CD4-positive, CD25-positive, alpha-beta regulatory T cell (primary cell): ENCODE results near the gene IWS1. TPM values are rescaled to one million over a fixed set of nuclear protein-coding genes. Genes with fewer than 3 reads are reported as not detected.

Experiments
- ATAC-seq, 2 donors: fragments of 150-1000 bp; cut with Tn5 transposase; one replicate each; pipeline ENCODE4 v1.10.0; 2021; ENCODE audit warnings: low read depth in 2 of 2, moderate number of reproducible peaks in 2 of 2, moderate library complexity in 1 of 2
- DNase-seq, 3 donors: peaks; one replicate each; pipeline versions ENCODE4 v3.0.0 to v3.0.0-alpha.2; 2012 to 2022; ENCODE audit warnings: mixed read lengths in 1 of 3
- H3K27ac ChIP-seq: one replicate; pipeline ENCODE4 v1.7.0; 2013; ENCODE audit warnings: mild to moderate bottlenecking, low read length; ENCODE audit not compliant: insufficient read depth, poor library complexity, severe bottlenecking
- H3K27me3 ChIP-seq: one replicate; pipeline ENCODE4 v1.7.0; 2013; ENCODE audit warnings: low read length; ENCODE audit not compliant: control insufficient read depth, insufficient read depth
- H3K36me3 ChIP-seq: one replicate; pipeline ENCODE4 v1.7.0; 2013; ENCODE audit warnings: mild to moderate bottlenecking, low read length, moderate library complexity; ENCODE audit not compliant: control insufficient read depth, insufficient read depth
- H3K4me1 ChIP-seq: 2 replicates; pipeline ENCODE4 v1.7.0; 2013; ENCODE audit warnings: mild to moderate bottlenecking, low read length; ENCODE audit not compliant: insufficient read depth, control insufficient read depth, poor library complexity, severe bottlenecking
- H3K4me3 ChIP-seq: one replicate; pipeline ENCODE4 v1.7.0; 2013; ENCODE audit warnings: low read depth, mild to moderate bottlenecking, low read length, moderate library complexity
- H3K9me3 ChIP-seq, 2 experiments: 1 replicate in 1 of 2; 2 replicates in 1 of 2; pipeline ENCODE4 v1.7.0; 2013; ENCODE audit warnings: low read length in 2 of 2, mild to moderate bottlenecking in 1 of 2, moderate library complexity in 1 of 2; ENCODE audit not compliant: control insufficient read depth in 2 of 2
- H3K27ac Mint-ChIP-seq, 3 donors: one replicate each; pipeline ENCODE4 v1.8.0; 2020 to 2022; ENCODE audit warnings: mild to moderate bottlenecking in 3 of 3, mixed read lengths in 3 of 3, moderate library complexity in 2 of 3
- H3K27me3 Mint-ChIP-seq: one replicate; pipeline ENCODE4 v1.8.0; 2022; ENCODE audit warnings: mild to moderate bottlenecking, mixed read lengths
- H3K36me3 Mint-ChIP-seq: one replicate; pipeline ENCODE4 v1.8.0; 2020; ENCODE audit warnings: mixed read lengths
- H3K4me1 Mint-ChIP-seq, 4 donors: one replicate each; pipeline ENCODE4 v1.8.0; 2020 to 2022; ENCODE audit warnings: mixed read lengths in 4 of 4, mild to moderate bottlenecking in 1 of 4
- H3K4me3 Mint-ChIP-seq, 4 donors: one replicate each; pipeline ENCODE4 v1.8.0; 2020 to 2022; ENCODE audit warnings: mild to moderate bottlenecking in 4 of 4, mixed read lengths in 4 of 4, moderate library complexity in 3 of 4
- H3K9me3 Mint-ChIP-seq, 7 donors: one replicate each; pipeline ENCODE4 v1.8.0; 2020 to 2022; ENCODE audit warnings: mixed read lengths in 7 of 7, mild to moderate bottlenecking in 3 of 7, moderate library complexity in 2 of 7
- polyA plus RNA-seq, 4 donors: library from polyadenylated mRNA; unstranded; fragments of 300-500 nt; fragmentation: Illumina TruSeq; gene quantifications; one replicate each; pipeline ENCODE4 v1.2.3, GENCODE V29; 2021
- total RNA-seq: library from RNA; stranded (reverse); gene quantifications from one replicate; pipeline ENCODE4 v1.2.3, GENCODE V29; 2022

The IWS1 gene
- total and polyA plus RNA-seq, 5 donors from 2014 or later, result 15.4 to 39.6 (median 20.3) TPM

GRCh38 chr2:127508023-127508630 is 18.2 kb downstream of the IWS1 start:
- peak overlapping the region; percentile 10 to 79 (median 34) for H3K27ac Mint-ChIP-seq
- ATAC-seq (no peak), DNase-seq (no peak)
- H3K4me1 ChIP-seq, result peaks cover 6% of the 10 kb centered on the region
- H3K9me3 Mint-ChIP-seq, result no peaks in the 10 kb centered on the region
- H3K36me3 ChIP-seq, result peaks cover 44% of the 10 kb centered on the region
- H3K9me3 ChIP-seq, result no peaks in the 10 kb centered on the region
- H3K36me3 Mint-ChIP-seq, result peaks cover 26% of the 10 kb centered on the region
- H3K4me3 ChIP-seq, result no peak overlapping the region
- no peaks in the 10 kb centered on the region for H3K27me3 Mint-ChIP-seq
- no peak overlapping the region for H3K4me3 Mint-ChIP-seq
- H3K27me3 ChIP-seq, result no peaks in the 10 kb centered on the region
- H3K4me1 Mint-ChIP-seq, result peaks cover 38 to 66% (median 53%) of the 10 kb centered on the region in 4 donors
- H3K27ac ChIP-seq, result no peak overlapping the region

DNA sequence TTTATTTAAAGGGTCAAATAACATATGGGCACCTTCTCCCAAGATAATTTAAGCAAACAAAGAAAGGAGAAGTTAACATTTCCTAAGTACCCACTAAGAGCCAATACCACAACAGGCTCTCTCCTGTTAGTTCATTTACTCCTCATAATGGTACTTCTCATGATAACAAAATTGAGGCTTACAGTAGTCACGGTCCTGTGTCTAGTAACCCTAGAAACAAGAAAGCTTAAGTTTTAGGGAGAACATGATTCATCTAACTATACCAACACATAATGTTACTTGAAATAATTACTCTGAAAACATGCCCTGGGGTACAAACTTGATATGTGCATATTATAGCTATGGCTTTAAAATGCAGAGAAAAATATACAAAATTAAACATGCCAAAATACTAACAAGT is 19.8 kb downstream of the IWS1 start:
- peaks cover 28 to 52% (median 42%) of the 10 kb centered on the region in 4 donors for H3K4me1 Mint-ChIP-seq
- ATAC-seq (no peak), DNase-seq (no peak)
- H3K4me1 ChIP-seq, result peaks cover 6% of the 10 kb centered on the region
- H3K27me3 ChIP-seq, result no peaks in the 10 kb centered on the region
- no peaks in the 10 kb centered on the region for H3K9me3 Mint-ChIP-seq
- no peak overlapping the region for H3K27ac Mint-ChIP-seq
- no peaks in the 10 kb centered on the region for H3K27me3 Mint-ChIP-seq
- peaks cover 57% of the 10 kb centered on the region for H3K36me3 ChIP-seq
- H3K9me3 ChIP-seq, result no peaks in the 10 kb centered on the region
- H3K4me3 ChIP-seq, result no peak overlapping the region
- no peak overlapping the region for H3K27ac ChIP-seq
- no peak overlapping the region for H3K4me3 Mint-ChIP-seq
- peaks cover 40% of the 10 kb centered on the region for H3K36me3 Mint-ChIP-seq

DNA sequence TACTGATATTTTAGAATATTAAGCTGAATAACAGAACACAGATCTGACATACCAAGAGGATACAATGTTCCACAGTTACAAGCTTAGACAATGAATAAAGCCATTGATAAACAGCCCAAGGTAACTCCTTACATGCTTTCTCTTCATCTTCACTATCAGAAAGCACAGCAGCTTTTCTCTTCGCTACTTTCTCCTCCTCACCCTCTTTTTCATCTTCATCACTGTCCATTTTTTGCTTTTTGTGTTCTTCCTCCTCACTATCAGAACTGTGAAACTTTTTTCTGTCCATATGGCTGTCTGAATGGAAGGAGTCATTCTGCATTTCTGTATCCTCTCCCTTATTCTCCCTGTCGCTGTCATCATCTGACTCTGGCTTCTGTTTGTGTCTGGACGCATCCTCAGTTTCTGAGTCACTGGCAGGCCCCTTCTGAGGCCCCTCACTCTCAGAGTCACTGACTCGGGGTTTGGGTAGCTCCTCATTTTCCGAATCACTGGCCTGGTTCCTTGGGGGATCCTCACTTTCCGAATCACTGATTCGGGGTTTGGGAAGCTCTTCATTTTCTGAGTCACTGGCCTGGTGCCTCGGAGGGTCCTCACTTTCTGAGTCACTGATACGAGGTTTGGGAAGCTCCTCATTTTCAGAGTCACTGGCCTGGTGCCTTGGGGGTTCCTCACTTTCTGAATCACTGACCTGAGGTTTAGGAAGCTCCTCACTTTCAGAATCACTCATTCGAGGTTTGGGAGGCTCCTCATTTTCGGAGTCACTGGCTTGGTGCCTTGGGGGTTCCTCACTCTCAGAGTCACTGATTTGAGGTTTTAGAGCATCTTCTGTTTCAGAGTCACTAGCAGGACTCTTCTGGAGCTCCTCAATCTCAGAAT is 21.5 kb downstream of the IWS1 start:
- Histone ChIP-seq H3K27ac (no peak overlapping the region), H3K4me1 (peaks cover 6% of the 10 kb centered on the region), H3K36me3 (peaks cover 66% of the 10 kb centered on the region), H3K9me3 (no peaks in the 10 kb centered on the region), H3K4me3 (no peak overlapping the region), H3K27me3 (no peaks in the 10 kb centered on the region)
- peak overlapping the region in 2 of 3 donors; percentile 45 to 60 for H3K27ac Mint-ChIP-seq
- no peak overlapping the region for H3K4me3 Mint-ChIP-seq
- no peak for DNase-seq
- peaks cover 25 to 38% (median 34%) of the 10 kb centered on the region in 4 donors for H3K4me1 Mint-ChIP-seq
- peaks cover 50% of the 10 kb centered on the region for H3K36me3 Mint-ChIP-seq
- H3K9me3 Mint-ChIP-seq, result no peaks in the 10 kb centered on the region
- no peak for ATAC-seq
- H3K27me3 Mint-ChIP-seq, result no peaks in the 10 kb centered on the region

GRCh38 chr2:127503491-127503890 is 22.8 kb downstream of the IWS1 start:
- Mint-ChIP-seq H3K36me3 (peaks cover 51% of the 10 kb centered on the region), H3K4me1 (peaks cover 22 to 36% (median 26%) of the 10 kb centered on the region in 4 donors), H3K27ac (peak overlapping the region; percentile 45 to 55 (median 54)), H3K4me3 (no peak overlapping the region), H3K9me3 (no peaks in the 10 kb centered on the region), H3K27me3 (no peaks in the 10 kb centered on the region)
- Histone ChIP-seq H3K4me1 (peaks cover 1% of the 10 kb centered on the region), H3K36me3 (peaks cover 76% of the 10 kb centered on the region), H3K27ac (no peak overlapping the region), H3K9me3 (no peaks in the 10 kb centered on the region), H3K4me3 (no peak overlapping the region), H3K27me3 (no peaks in the 10 kb centered on the region)
- ATAC-seq, result no peak
- no peak for DNase-seq

- no peaks in the 10 kb centered on the region for H3K9me3 Mint-ChIP-seq
- peaks cover 61% of the 10 kb centered on the region for H3K36me3 Mint-ChIP-seq
Observed at GRCh38 chr2:127498386-127498785, 27.9 kb downstream of the IWS1 start.

DNA sequence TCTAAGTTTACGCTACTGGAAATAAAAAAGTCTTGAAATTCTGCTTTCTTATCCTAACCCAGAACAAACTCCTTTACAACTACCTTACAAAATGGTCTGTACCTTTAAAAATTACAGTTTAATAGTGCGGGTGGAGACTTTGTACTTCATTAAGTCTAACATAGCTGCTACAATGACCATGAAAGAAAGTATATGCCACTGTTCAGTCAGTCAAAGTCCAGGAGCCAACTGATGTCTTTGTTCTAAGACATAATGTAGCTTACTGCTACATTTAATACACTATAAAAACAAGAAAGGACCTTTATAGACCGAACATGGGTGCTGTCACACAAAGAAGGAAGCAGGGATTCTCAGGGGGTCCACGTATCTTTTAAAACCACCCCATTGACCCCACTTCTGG is 36.0 kb downstream of the IWS1 start:
- DNase-seq, result no peak
- no peak for ATAC-seq
- H3K27ac ChIP-seq, result no peak overlapping the region
- peaks cover 15% of the 10 kb centered on the region for H3K4me1 ChIP-seq
- Mint-ChIP-seq H3K36me3 (peaks cover 61% of the 10 kb centered on the region), H3K27me3 (no peaks in the 10 kb centered on the region), H3K4me1 (peaks cover 14 to 31% (median 19%) of the 10 kb centered on the region in 4 donors), H3K9me3 (no peaks in the 10 kb centered on the region), H3K4me3 (no peak overlapping the region), H3K27ac (peak overlapping the region in 1 of 3 donors; percentile 52)
- peaks cover 96% of the 10 kb centered on the region for H3K36me3 ChIP-seq
- no peaks in the 10 kb centered on the region for H3K27me3 ChIP-seq
- no peaks in the 10 kb centered on the region for H3K9me3 ChIP-seq
- no peak overlapping the region for H3K4me3 ChIP-seq

More at GRCh38 chr2:127498386-127498785, 27.9 kb downstream of the IWS1 start:
- Mint-ChIP-seq H3K27me3 (no peaks in the 10 kb centered on the region), H3K4me3 (no peak overlapping the region), H3K27ac (peak overlapping the region in 2 of 3 donors; percentile 20 to 30), H3K4me1 (peaks cover 8 to 30% (median 13%) of the 10 kb centered on the region in 4 donors)
- no peaks in the 10 kb centered on the region for H3K27me3 ChIP-seq
- peaks cover 91% of the 10 kb centered on the region for H3K36me3 ChIP-seq
- H3K4me3 ChIP-seq, result no peak overlapping the region
- H3K9me3 ChIP-seq, result no peaks in the 10 kb centered on the region
- no peaks in the 10 kb centered on the region for H3K4me1 ChIP-seq
- ATAC-seq (no peak), DNase-seq (no peak)
- H3K27ac ChIP-seq, result no peak overlapping the region

DNA sequence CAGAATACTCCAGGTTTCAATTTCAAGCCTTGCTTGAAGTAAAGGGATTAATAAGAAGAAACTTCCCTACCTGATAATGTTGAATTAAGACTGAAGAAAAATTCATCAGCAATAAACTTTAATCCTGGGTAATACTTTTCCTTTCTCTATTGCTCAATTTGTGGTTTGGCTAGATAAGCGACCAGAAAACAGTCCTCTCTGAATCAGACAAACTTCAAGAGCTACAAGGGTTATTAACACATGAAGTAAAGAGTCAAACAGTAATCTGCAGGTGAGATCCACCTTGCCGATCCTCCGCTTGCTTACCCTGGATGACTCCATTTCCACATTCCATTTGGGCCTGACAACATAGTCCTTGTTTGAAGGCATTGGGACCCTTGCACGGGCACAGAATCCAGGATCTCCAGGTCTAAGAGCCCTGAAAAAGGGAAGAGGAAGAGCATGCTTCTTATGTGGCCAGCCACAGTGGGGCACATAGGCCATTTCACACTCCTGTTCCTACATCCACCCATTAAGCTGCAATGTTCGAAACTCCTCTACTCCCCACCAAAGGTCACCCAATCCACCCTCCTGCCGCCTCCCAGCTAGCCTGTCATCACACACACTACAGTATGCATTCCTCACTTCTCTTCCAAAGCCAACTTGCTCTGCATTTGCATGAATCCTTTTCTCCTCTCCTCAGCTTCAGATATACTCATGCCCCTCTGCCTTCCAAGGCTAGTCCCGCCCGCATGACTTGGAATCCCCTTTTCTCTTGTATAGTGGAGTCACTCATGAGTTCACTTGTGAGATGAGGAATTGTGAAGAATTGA is 39.8 kb downstream of the IWS1 start:
- peaks cover 18% of the 10 kb centered on the region for H3K4me1 ChIP-seq
- H3K36me3 ChIP-seq, result peaks cover 88% of the 10 kb centered on the region
- peak overlapping the region in 2 of 4 donors; percentile 0 to 22 for H3K4me3 Mint-ChIP-seq

More for the DNA sequence above, 39.8 kb downstream of the IWS1 start:
- H3K36me3 Mint-ChIP-seq, result peaks cover 60% of the 10 kb centered on the region
- DNase-seq (no peak), ATAC-seq (no peak)
- H3K4me1 Mint-ChIP-seq, result peaks cover 16 to 32% (median 23%) of the 10 kb centered on the region in 4 donors
- no peaks in the 10 kb centered on the region for H3K9me3 Mint-ChIP-seq
- peak overlapping the region; percentile 49 for H3K27ac ChIP-seq
- H3K4me3 ChIP-seq, result no peak overlapping the region
- peak overlapping the region; percentile 58 to 80 (median 75) for H3K27ac Mint-ChIP-seq
- H3K9me3 ChIP-seq, result no peaks in the 10 kb centered on the region
- H3K27me3 Mint-ChIP-seq, result no peaks in the 10 kb centered on the region
- H3K27me3 ChIP-seq, result no peaks in the 10 kb centered on the region
